ENCODE results near the gene PHACTR1. TPM values are rescaled to one million over a fixed set of nuclear protein-coding genes. Genes with fewer than 3 reads are reported as not detected.
"Not testable (repeated sequence)": the region's sequence is repeated elsewhere in the genome, so short reads cannot be mapped to it uniquely, and the experiment has no call there.

The PHACTR1 gene
- polyA plus RNA-seq, 3 donors: 6.1 to 26.9 (median 7.6) TPM

- 97% methylated on average over 4 of the region's 4 CpGs for WGBS (ENCODE audit: insufficient coverage)
- TF ChIP-seq, protein P1, sequence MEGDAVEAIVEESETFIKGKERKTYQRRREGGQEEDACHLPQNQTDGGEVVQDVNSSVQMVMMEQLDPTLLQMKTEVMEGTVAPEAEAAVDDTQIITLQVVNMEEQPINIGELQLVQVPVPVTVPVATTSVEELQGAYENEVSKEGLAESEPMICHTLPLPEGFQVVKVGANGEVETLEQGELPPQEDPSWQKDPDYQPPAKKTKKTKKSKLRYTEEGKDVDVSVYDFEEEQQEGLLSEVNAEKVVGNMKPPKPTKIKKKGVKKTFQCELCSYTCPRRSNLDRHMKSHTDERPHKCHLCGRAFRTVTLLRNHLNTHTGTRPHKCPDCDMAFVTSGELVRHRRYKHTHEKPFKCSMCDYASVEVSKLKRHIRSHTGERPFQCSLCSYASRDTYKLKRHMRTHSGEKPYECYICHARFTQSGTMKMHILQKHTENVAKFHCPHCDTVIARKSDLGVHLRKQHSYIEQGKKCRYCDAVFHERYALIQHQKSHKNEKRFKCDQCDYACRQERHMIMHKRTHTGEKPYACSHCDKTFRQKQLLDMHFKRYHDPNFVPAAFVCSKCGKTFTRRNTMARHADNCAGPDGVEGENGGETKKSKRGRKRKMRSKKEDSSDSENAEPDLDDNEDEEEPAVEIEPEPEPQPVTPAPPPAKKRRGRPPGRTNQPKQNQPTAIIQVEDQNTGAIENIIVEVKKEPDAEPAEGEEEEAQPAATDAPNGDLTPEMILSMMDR (IDR thresholded peaks at IDR 0.05): no peak
Measured at GRCh38 chr6:13157293-13157692, 440.7 kb downstream of the PHACTR1 start.

GRCh38 chr6:13159300-13159699, 442.7 kb downstream of the PHACTR1 start:
- Histone ChIP-seq H3K36me3 (replicated peaks in 1 of 2; ENCODE audit: control insufficient read depth in 1 of 2, insufficient read depth in 2 of 2, low read length in 2 of 2) (no peaks in the 10 kb centered on the region), H3K9me3 (replicated peaks in 1 of 2; ENCODE audit: control insufficient read depth in 1 of 2, insufficient read depth in 1 of 2, low read length in 2 of 2) (no peaks in the 10 kb centered on the region), H3K4me1 (ENCODE audit: control insufficient read depth in 1 of 2, insufficient read depth in 2 of 2, low read length in 2 of 2) (peaks cover 21 to 23% of the 10 kb centered on the region in 2 donors), H3K4me2 (replicated peaks; ENCODE audit: extremely low read depth, low read length, poor library complexity, severe bottlenecking) (no peak overlapping the region), H2AFZ (ENCODE audit: insufficient read depth, low read depth, low read length, poor library complexity, severe bottlenecking) (no peak overlapping the region), H3K79me2 (ENCODE audit: insufficient read depth, low read length) (no peaks in the 10 kb centered on the region), H4K20me1 (ENCODE audit: insufficient read depth, low read length) (no peaks in the 10 kb centered on the region), H3K27ac (ENCODE audit: low read depth in 1 of 2, low read length in 2 of 2) (no peak overlapping the region), H3K27me3 (ENCODE audit: control insufficient read depth in 2 of 2, insufficient read depth in 2 of 2, low read length in 2 of 2) (no peaks in the 10 kb centered on the region), H3K9ac (ENCODE audit: insufficient read depth, low read length, poor library complexity, severe bottlenecking) (no peak overlapping the region), H3K4me3 (replicated peaks in 1 of 3; ENCODE audit: low read depth in 2 of 3, low read length in 3 of 3) (no peak overlapping the region)
- intact Hi-C loops (cut with micrococcal nuclease): no loop called here
- Mint-ChIP-seq H3K4me1 (peaks cover 27% of the 10 kb centered on the region), H3K27ac (peak overlapping the region in 3 of 7 donors; percentile 5 to 71 (median 56)), H3K9me3 (peaks cover 0 to 2% (median 0%) of the 10 kb centered on the region in 7 donors), H3K36me3 (no peaks in the 10 kb centered on the region), H3K27me3 (ENCODE audit: low read depth in 3 of 3) (peaks cover 0 to 6% (median 5%) of the 10 kb centered on the region in 3 donors), H3K4me3 (no peak overlapping the region)
- TF ChIP-seq, protein P1 (IDR thresholded peaks at IDR 0.05): no peak
- 20% methylated on average over 3 of the region's 3 CpGs for WGBS (ENCODE audit: insufficient coverage)
- DNase-seq: peak; percentile 31 to 54 (median 41)

More at GRCh38 chr6:13157293-13157692, 440.7 kb downstream of the PHACTR1 start:
- H3K4me2 ChIP-seq (replicated peaks; ENCODE audit: extremely low read depth, low read length, poor library complexity, severe bottlenecking): no peak overlapping the region
- no peak for DNase-seq
- no peaks in the 10 kb centered on the region for H3K79me2 ChIP-seq (ENCODE audit: insufficient read depth, low read length)
- Mint-ChIP-seq H3K27me3 (ENCODE audit: low read depth in 3 of 3) (peaks cover 0 to 6% (median 5%) of the 10 kb centered on the region in 3 donors), H3K27ac (no peak overlapping the region), H3K36me3 (no peaks in the 10 kb centered on the region), H3K4me3 (no peak overlapping the region), H3K4me1 (peaks cover 22% of the 10 kb centered on the region), H3K9me3 (peaks cover 0 to 2% (median 0%) of the 10 kb centered on the region in 7 donors)
- H3K9me3 ChIP-seq (replicated peaks in 1 of 2; ENCODE audit: control insufficient read depth in 1 of 2, insufficient read depth in 1 of 2, low read length in 2 of 2): no peaks in the 10 kb centered on the region
- no peaks in the 10 kb centered on the region for H3K27me3 ChIP-seq (ENCODE audit: control insufficient read depth in 2 of 2, insufficient read depth in 2 of 2, low read length in 2 of 2)
- no peaks in the 10 kb centered on the region for H4K20me1 ChIP-seq (ENCODE audit: insufficient read depth, low read length)
- intact Hi-C loops (cut with micrococcal nuclease): no loop called here
- H3K27ac ChIP-seq (ENCODE audit: low read depth in 1 of 2, low read length in 2 of 2): no peak overlapping the region
- H2AFZ ChIP-seq (ENCODE audit: insufficient read depth, low read depth, low read length, poor library complexity, severe bottlenecking): no peak overlapping the region
- peaks cover 13 to 14% of the 10 kb centered on the region in 2 donors for H3K4me1 ChIP-seq (ENCODE audit: control insufficient read depth in 1 of 2, insufficient read depth in 2 of 2, low read length in 2 of 2)
- H3K4me3 ChIP-seq (replicated peaks in 1 of 3; ENCODE audit: low read depth in 2 of 3, low read length in 3 of 3): no peak overlapping the region
- no peak overlapping the region for H3K9ac ChIP-seq (ENCODE audit: insufficient read depth, low read length, poor library complexity, severe bottlenecking)
- H3K36me3 ChIP-seq (replicated peaks in 1 of 2; ENCODE audit: control insufficient read depth in 1 of 2, insufficient read depth in 2 of 2, low read length in 2 of 2): no peaks in the 10 kb centered on the region

GRCh38 chr6:13159822-13160221, 443.3 kb downstream of the PHACTR1 start:
- intact Hi-C loops (cut with micrococcal nuclease): not testable (repeated sequence)

More at GRCh38 chr6:13159822-13160221, 443.3 kb downstream of the PHACTR1 start:
- not testable (repeated sequence) for H3K4me3 ChIP-seq (replicated peaks in 1 of 3; ENCODE audit: low read depth in 2 of 3, low read length in 3 of 3); H3K36me3 ChIP-seq (replicated peaks in 1 of 2; ENCODE audit: control insufficient read depth in 1 of 2, insufficient read depth in 2 of 2, low read length in 2 of 2); H3K4me2 ChIP-seq (replicated peaks; ENCODE audit: extremely low read depth, low read length, poor library complexity, severe bottlenecking); H4K20me1 ChIP-seq (ENCODE audit: insufficient read depth, low read length); H3K36me3 Mint-ChIP-seq; DNase-seq; H3K27ac ChIP-seq (ENCODE audit: low read depth in 1 of 2, low read length in 2 of 2); H3K27me3 ChIP-seq (ENCODE audit: control insufficient read depth in 2 of 2, insufficient read depth in 2 of 2, low read length in 2 of 2); H2AFZ ChIP-seq (ENCODE audit: insufficient read depth, low read depth, low read length, poor library complexity, severe bottlenecking); H3K79me2 ChIP-seq (ENCODE audit: insufficient read depth, low read length); H3K9me3 Mint-ChIP-seq; H3K4me3 Mint-ChIP-seq; H3K9me3 ChIP-seq (replicated peaks in 1 of 2; ENCODE audit: control insufficient read depth in 1 of 2, insufficient read depth in 1 of 2, low read length in 2 of 2); H3K9ac ChIP-seq (ENCODE audit: insufficient read depth, low read length, poor library complexity, severe bottlenecking); H3K27me3 Mint-ChIP-seq (ENCODE audit: low read depth in 3 of 3)
- H3K4me1 ChIP-seq (ENCODE audit: control insufficient read depth in 1 of 2, insufficient read depth in 2 of 2, low read length in 2 of 2): peaks cover 21 to 23% of the 10 kb centered on the region in 2 donors
- WGBS (ENCODE audit: insufficient coverage): 100% methylated on average over 3 of the region's 5 CpGs
- H3K27ac Mint-ChIP-seq: peak overlapping the region in 2 of 7 donors; percentile 8 to 56
- H3K4me1 Mint-ChIP-seq: peaks cover 27% of the 10 kb centered on the region

Measured in CD14-positive monocyte (primary cell).